ENCODE data around the gene ELAVL1. TPM values are rescaled to one million over a fixed set of nuclear protein-coding genes. Genes with fewer than 3 reads are reported as not detected.

ELAVL1 gene
- total RNA-seq, 1 donor from 2014 or later: 50.5 TPM

GRCh38 chr19:7978179-7978825 is 27.1 kb downstream of the ELAVL1 start:
- no peaks in the 10 kb centered on the region for H3K27me3 ChIP-seq (ENCODE audit: low read depth)
- no peak for TF ChIP-seq CTCF (IDR thresholded peaks at IDR 0.05; ENCODE audit: borderline replicate concordance)
- H3K4me1 ChIP-seq: peaks cover 52% of the 10 kb centered on the region
- H3K27ac ChIP-seq (replicated peaks): no peak overlapping the region
- intact Hi-C loops (cut with micrococcal nuclease): no loop called here
- peaks cover 66% of the 10 kb centered on the region for H3K36me3 ChIP-seq
- no peaks in the 10 kb centered on the region for H3K9me3 ChIP-seq (replicated peaks)
- no peak overlapping the region for H3K4me3 ChIP-seq
- DNase-seq: no peak

GRCh38 chr19:7977723-7978040 is 27.8 kb downstream of the ELAVL1 start:
- H3K36me3 ChIP-seq: peaks cover 67% of the 10 kb centered on the region
- no peaks in the 10 kb centered on the region for H3K27me3 ChIP-seq (ENCODE audit: low read depth)
- H3K27ac ChIP-seq (replicated peaks): no peak overlapping the region
- TF ChIP-seq CTCF (IDR thresholded peaks at IDR 0.05; ENCODE audit: borderline replicate concordance): no peak
- no peaks in the 10 kb centered on the region for H3K9me3 ChIP-seq (replicated peaks)
- DNase-seq: no peak
- H3K4me1 ChIP-seq: peaks cover 50% of the 10 kb centered on the region
- H3K4me3 ChIP-seq: no peak overlapping the region
- intact Hi-C loops (cut with micrococcal nuclease): no loop called here

- Histone ChIP-seq H3K27ac (replicated peaks) (no peak overlapping the region), H3K4me3 (no peak overlapping the region), H3K36me3 (peaks cover 69% of the 10 kb centered on the region), H3K27me3 (ENCODE audit: low read depth) (no peaks in the 10 kb centered on the region), H3K9me3 (replicated peaks) (no peaks in the 10 kb centered on the region), H3K4me1 (peaks cover 44% of the 10 kb centered on the region)
- intact Hi-C loops (cut with micrococcal nuclease): no loop called here
- no peak for DNase-seq
- no peak for TF ChIP-seq CTCF (IDR thresholded peaks at IDR 0.05; ENCODE audit: borderline replicate concordance)
Observed at GRCh38 chr19:7977021-7977722, 28.3 kb downstream of the ELAVL1 start.

GRCh38 chr19:7976461-7976860 is 29.0 kb downstream of the ELAVL1 start:
- Histone ChIP-seq H3K36me3 (peaks cover 69% of the 10 kb centered on the region), H3K27me3 (ENCODE audit: low read depth) (no peaks in the 10 kb centered on the region)
- intact Hi-C loops (cut with micrococcal nuclease): no loop called here

GRCh38 chr19:7975037-7975436 is 30.4 kb downstream of the ELAVL1 start:
- H3K36me3 ChIP-seq: peaks cover 62% of the 10 kb centered on the region
- intact Hi-C loops (cut with micrococcal nuclease): no loop called here
- H3K9me3 ChIP-seq (replicated peaks): no peaks in the 10 kb centered on the region
- no peak for TF ChIP-seq CTCF (IDR thresholded peaks at IDR 0.05; ENCODE audit: borderline replicate concordance)
- H3K27ac ChIP-seq (replicated peaks): peak overlapping the region; percentile 69
- DNase-seq: peak; percentile 58
- peaks cover 39% of the 10 kb centered on the region for H3K4me1 ChIP-seq
- H3K4me3 ChIP-seq: no peak overlapping the region
- H3K27me3 ChIP-seq (ENCODE audit: low read depth): no peaks in the 10 kb centered on the region

More at GRCh38 chr19:7976461-7976860, 29.0 kb downstream of the ELAVL1 start:
- Histone ChIP-seq H3K4me1 (peaks cover 39% of the 10 kb centered on the region), H3K27ac (replicated peaks) (no peak overlapping the region), H3K4me3 (no peak overlapping the region), H3K9me3 (replicated peaks) (no peaks in the 10 kb centered on the region)
- DNase-seq: no peak
- TF ChIP-seq CTCF (IDR thresholded peaks at IDR 0.05; ENCODE audit: borderline replicate concordance): no peak

All from left ventricle myocardium inferior (tissue), 1 donor.